ENCODE data around the gene ITGA7.

Gene ITGA7

DNA sequence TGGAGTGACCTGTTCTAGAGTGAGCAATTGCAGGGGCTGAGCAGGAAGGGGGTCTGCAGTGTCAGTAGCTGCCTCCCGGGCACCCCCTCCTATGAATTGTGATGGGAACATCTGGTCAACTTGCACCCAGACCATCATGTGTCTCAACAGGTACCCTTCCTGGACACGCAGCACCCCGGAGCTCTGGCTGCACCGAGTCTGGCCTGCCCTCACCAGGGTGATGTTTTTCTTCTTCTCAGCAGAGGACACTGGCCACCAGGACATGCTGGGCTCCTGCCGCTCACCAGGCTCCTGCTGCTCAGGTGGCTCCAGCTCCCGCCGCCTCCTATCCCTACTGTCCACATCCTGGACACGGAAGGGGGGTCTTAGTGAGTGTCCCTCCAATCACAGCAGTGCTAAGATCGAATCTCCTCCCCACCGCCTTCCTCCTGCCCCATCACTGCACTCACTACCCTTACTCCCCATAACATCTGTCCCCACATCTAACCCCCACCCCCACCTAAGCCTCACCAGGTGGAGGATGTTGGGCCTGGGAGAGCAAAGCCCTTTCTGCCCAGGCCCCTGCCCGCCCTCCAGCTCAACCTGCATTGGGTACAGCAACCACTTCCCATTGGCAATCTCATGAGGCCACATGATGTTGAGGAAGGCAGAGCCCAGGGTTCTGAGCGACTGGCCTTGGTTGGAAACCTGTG, 14.9 kb downstream of the ITGA7 start:
- TF ChIP-seq, protein P1, sequence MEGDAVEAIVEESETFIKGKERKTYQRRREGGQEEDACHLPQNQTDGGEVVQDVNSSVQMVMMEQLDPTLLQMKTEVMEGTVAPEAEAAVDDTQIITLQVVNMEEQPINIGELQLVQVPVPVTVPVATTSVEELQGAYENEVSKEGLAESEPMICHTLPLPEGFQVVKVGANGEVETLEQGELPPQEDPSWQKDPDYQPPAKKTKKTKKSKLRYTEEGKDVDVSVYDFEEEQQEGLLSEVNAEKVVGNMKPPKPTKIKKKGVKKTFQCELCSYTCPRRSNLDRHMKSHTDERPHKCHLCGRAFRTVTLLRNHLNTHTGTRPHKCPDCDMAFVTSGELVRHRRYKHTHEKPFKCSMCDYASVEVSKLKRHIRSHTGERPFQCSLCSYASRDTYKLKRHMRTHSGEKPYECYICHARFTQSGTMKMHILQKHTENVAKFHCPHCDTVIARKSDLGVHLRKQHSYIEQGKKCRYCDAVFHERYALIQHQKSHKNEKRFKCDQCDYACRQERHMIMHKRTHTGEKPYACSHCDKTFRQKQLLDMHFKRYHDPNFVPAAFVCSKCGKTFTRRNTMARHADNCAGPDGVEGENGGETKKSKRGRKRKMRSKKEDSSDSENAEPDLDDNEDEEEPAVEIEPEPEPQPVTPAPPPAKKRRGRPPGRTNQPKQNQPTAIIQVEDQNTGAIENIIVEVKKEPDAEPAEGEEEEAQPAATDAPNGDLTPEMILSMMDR (IDR thresholded peaks at IDR 0.05; ENCODE audit: low read depth, low read length), result no peak
- no peak overlapping the region for H3K4me3 ChIP-seq (ENCODE audit: low read depth, low read length)

DNA sequence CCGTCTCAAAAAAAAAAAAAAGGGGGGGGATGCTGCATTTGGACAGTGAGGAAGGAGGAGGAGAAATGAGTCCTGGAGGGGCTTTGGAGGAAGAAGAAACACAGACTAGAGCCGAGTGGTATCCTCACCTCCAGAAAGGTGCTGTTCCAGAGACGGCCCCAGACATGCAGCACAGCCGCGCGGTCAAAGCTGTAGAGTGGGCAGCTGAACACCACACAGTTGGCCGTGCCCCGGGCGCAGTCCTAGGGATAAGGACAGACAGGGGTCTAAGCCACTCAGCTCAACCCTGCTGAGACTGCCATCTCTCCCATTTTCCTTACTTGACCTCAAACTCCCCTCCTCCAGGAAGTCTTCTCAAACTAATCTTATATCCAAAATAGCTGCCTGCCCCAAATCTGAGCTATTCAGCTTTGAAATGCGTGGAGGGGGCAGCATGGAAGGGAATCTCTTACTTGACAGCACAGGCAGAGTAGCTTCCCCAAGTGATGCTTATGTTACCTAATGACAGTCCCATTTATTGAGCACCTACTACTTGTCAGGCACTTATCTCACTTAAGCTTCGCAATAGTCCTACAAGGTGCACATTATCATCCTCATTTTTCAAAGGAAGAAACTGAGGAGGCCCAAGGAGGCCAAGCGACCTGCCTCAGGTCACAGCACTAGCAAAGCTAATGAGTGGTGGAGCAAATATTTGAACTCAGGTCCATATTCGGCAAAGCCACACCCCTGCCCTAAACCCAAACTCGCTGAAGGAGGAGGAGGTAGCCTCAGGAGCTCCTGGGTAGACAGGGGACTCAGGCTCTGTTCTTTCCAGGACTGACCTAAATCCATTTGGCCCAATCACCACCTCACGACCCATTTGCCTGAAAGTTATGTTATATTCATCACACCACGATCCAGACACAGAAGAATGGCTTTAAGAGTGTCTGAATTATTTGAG, 18.7 kb downstream of the ITGA7 start:
- H3K4me3 ChIP-seq (ENCODE audit: low read depth, low read length), result no peak overlapping the region
- TF ChIP-seq, protein P1 (IDR thresholded peaks at IDR 0.05; ENCODE audit: low read depth, low read length), result no peak

DNA sequence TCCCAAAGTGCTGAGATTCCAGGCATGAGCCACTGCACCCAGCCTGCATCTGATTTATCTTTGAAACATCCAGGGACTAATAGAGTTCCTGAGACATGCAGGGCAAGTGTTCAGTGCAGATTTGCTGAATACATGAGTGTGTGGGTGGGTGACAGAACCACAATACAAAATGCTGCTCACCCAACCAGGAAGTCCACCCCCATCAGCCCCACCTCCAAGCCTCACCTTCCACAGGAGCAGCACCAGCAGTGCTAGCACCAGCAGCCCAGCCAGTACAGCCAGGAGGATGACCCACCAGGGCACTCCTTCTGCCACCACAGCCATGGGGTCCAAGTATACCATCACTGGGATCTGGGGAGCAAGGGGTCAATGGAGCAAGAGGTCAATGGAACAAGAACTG, 20.0 kb downstream of the ITGA7 start:
- TF ChIP-seq, protein P1 (IDR thresholded peaks at IDR 0.05; ENCODE audit: low read depth, low read length), result no peak
- H3K4me3 ChIP-seq (ENCODE audit: low read depth, low read length), result no peak overlapping the region

DNA sequence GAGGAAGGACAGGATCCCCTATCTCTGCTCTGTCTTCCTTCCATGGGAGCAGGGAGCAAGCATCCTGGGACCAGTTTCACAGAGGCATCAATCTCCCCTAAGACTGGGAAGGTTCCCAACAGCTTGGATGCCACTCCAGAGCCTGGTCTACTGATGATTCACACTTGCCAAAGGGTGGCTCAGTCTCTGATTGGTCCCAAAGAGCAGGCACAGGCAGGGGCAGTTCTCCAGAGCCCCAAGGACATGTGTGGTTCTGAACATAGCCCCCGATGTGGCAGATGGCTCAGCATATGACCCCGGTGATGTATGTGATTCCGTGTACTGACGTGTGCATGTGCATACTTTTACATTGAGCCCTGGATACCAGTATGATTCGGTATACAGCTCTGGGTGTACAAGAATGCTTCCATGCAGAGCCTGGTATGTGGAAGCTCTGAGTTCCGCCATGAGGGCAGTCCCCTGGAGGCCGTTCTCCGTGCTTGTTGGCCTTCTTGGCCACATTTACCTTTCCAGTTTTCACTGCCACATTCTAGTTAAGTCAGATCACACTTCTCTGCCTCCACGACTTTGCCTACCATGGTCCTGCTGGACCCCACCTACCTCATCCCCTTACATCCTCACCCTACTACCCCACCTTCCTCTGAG, 21.2 kb downstream of the ITGA7 start:
- H3K4me3 ChIP-seq (ENCODE audit: low read depth, low read length), result no peak overlapping the region
- TF ChIP-seq, protein P1 (IDR thresholded peaks at IDR 0.05; ENCODE audit: low read depth, low read length), result no peak

DNA sequence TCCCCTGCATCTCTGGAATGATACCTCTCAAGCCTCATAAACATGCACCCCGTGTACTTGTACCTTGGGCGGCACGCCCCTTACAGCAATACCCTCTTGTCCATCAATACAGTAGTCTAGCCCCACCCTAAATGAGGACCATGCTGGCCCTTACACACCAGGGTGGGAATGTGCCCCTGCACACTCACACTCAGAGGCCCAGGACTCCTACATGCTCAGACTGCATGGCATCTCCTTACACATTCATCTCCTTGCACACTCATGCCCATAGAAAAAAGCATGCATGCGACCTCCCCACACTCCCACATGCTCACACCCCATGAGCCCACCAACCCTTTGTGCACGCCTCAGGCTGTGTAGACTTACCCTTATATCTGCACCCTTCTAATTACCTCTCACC, 22.0 kb downstream of the ITGA7 start:
- H3K4me3 ChIP-seq (ENCODE audit: low read depth, low read length), result no peak overlapping the region
- TF ChIP-seq, protein P1 (IDR thresholded peaks at IDR 0.05; ENCODE audit: low read depth, low read length), result no peak

DNA sequence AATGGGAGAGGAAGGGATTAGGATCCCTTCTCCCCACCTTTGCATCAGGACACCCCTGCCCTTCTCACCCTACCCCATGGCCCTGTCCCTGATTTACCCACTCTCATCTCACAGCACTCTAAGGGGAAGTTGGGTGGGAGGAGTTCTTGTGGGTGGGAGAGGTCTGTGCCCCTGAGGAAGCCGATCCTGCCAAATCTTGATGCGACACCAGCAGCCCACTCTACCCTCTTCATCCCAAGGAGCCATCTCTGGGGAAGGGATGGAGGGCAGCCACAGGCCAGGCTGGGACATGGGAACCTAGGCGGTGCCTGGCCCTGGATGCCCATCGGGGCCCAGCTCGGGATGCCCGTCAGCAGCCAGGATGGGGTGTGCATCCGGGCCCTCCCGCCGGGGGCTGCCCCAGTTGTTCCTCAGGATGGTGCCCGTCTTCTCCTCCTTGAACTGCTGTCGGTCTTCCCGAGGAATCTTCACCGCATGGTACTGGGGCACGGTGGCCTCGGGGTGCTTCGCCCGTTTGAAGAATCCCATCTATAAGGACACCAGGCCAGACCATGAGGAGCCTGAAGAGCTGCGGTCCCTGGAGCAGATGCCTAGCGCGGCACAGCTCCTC, 22.8 kb downstream of the ITGA7 start:
- TF ChIP-seq, protein P1 (IDR thresholded peaks at IDR 0.05; ENCODE audit: low read depth, low read length), result no peak
- H3K4me3 ChIP-seq (ENCODE audit: low read depth, low read length), result no peak overlapping the region

Measured in WI38 (cell line).